GM12801 (cell line): Measurements from ENCODE around the gene SH2D1B.

Experiments
- CTCF ChIP-seq: IDR thresholded peaks from one replicate; pipeline ENCODE4 v1.5.1; 2011; ENCODE audit warnings: control low read depth; ENCODE audit not compliant: insufficient read length; ENCODE audit errors: extremely low read depth

The SH2D1B gene

GRCh38 chr1:162391790-162392563, 20.0 kb downstream of the SH2D1B start:
- no peak for TF ChIP-seq CTCF

- TF ChIP-seq CTCF: no peak
Observed at GRCh38 chr1:162390396-162391185, 21.3 kb downstream of the SH2D1B start.

- TF ChIP-seq CTCF: no peak
Observed at GRCh38 chr1:162389971-162390370, 22.0 kb downstream of the SH2D1B start.

GRCh38 chr1:162389021-162389818, 22.7 kb downstream of the SH2D1B start:
- no peak for TF ChIP-seq CTCF

- no peak for TF ChIP-seq CTCF
Observed at GRCh38 chr1:162388615-162389014, 23.3 kb downstream of the SH2D1B start.

- no peak for TF ChIP-seq CTCF
Observed at GRCh38 chr1:162388083-162388594, 23.8 kb downstream of the SH2D1B start.
